Measurements from ENCODE around the gene TTLL10.
"Not testable (repeated sequence)": the region's sequence is repeated elsewhere in the genome, so short reads cannot be mapped to it uniquely, and the experiment has no call there.

The TTLL10 gene

DNA sequence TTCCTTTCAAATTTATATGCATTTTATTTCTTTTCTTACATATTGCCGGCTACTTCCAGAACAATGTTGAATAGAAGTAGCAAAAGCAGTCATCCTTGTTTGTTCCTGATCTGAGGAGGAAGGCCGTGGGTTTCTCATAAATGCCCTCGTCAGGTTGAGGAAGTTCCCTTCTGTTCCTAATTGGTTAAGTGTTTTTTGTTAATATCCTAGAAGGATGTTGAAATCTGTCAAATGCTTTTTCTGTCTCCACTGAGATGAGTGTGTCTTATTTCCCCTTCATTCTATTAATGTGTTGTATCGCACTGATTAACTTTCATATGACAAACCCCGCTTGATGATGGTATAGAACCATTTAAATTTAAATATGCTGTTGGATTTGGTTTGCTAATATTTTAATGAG lies 15.4 kb downstream of the TTLL10 start:
- DNase-seq, result no peak

DNA sequence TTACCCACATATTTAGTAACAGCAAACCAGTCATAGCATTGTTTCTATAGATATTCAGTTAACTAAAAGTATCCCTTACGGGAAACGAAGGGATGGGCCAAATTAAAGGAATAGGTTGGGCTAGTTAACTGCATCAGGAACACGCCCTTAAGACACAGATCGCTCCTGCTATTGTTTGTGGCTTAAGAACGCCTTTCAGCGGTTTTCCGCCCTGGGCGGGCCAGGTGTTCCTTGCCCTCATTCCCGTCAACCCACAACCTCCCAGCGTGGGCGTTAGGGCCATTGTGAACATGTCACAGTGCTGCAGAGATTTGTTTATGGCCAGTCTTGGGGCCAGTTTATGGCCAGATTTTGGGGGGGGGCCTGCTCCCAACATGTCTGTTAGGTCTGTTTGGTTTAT lies 18.1 kb downstream of the TTLL10 start:
- no peak for DNase-seq

DNA sequence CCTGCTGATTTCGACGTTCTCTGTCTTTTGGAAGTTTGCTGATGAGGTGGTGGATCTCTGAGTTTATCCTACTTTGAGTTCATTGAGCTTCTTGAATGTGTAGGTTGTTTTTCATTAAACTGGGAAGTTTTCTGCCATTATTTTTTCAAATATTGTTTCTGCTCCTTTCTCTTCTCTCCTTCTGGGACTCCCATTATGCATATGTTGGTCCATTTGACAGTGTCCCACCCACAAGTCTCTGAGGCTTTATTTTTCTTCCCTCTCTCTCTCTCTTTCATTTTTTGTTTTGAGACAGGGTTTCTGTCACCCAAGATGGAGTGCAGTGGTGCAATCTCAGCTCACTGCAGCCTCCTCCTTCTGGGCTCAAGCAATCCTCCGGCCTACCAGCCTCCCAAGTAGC lies 21.0 kb downstream of the TTLL10 start:
- no peak for DNase-seq

DNA sequence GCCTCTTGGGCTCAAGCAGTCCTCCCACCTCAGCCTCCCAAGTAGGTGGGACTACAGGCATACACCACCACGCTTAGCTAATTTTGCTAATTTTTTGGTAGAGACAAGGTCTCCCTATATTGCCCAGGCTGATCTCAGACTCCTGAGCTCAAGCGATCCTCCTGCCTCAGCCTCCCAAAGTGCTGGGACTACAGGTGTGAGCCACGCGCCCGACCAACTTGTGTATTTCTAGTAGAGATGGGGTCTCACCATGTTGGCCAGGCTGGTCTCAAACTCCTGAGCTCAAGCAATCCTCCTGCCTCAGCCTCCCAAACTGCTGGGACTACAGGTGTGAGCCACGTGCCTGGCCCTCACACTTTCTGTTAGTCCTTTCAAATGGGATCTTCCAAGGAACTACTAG lies 22.0 kb downstream of the TTLL10 start:
- DNase-seq, result not testable (repeated sequence)

GRCh38 chr1:1196431-1197187 lies 22.9 kb downstream of the TTLL10 start:
- no peak for DNase-seq

DNA sequence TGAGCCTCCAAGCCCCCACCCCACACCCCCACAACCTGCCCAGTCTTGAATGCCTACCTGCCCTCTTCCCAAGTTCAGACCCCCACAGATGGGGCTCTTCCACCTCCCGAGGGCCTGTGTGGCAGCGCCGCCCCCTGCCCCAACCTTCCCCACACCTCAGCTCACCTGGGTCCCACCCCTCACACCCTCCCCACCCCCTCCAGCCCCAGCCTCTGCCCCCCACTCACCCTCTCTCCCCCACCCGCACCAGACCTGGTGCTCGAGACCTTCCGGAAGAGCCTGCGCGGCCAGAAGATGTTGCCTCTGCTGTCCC lies 23.5 kb downstream of the TTLL10 start:
- DNase-seq, result no peak

GRCh38 chr1:1197551-1198422 lies 24.1 kb downstream of the TTLL10 start:
- no peak for DNase-seq

- no peak for DNase-seq
These were observed 24.9 kb downstream of the TTLL10 start for GRCh38 chr1:1198423-1199140.

- no peak for DNase-seq
These were observed 25.7 kb downstream of the TTLL10 start for GRCh38 chr1:1199141-1199960.

DNA sequence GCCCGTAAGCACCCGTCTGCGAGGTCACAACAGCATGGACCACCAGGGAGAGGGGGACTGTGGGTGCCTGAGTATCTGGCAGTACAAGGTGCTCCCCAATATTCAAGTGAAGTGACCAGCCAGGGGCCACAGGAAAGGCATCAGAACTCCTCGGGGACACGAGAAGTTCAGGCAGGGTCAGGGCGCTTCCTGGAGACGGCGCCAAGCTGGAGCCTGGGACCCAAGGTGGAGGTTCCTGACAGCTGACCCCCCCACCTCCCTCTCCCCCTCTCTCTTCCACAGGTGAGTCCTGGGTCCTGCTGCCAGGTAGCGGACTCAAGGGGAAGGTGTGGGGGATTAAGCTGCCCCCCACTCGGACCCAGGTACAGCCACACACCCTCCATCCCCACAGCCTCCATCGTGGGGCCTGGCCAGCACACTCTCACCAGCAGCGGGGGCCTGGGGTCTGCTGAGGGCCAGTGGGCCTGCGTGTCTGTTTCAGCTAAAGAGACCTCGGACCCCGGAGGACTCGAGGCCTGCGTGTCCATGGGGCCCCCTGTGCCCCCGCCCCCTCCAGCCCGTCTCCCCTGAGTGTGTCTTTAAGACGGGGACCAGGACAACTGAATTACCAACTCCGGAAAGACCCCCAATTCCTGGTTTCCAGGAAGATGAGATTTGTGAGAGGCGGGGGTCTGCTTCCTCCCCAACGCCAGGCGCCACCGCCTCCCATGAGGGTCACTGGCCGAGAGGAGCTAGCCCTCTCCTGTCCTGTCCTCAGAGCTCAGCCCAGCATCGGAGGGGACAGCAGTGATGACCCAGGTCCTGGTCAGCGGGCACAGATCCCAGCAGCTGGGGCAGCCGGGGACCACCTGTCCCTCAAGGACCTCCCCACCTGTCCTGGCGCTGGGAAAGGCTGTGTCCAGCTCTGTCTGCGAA lies 26.5 kb downstream of the TTLL10 start:
- no peak for DNase-seq

GRCh38 chr1:1200876-1201810 lies 27.5 kb downstream of the TTLL10 start:
- peak; percentile 41 to 54 for DNase-seq

- no peak for DNase-seq
These were observed 29.3 kb downstream of the TTLL10 start for GRCh38 chr1:1202831-1203560.

DNA sequence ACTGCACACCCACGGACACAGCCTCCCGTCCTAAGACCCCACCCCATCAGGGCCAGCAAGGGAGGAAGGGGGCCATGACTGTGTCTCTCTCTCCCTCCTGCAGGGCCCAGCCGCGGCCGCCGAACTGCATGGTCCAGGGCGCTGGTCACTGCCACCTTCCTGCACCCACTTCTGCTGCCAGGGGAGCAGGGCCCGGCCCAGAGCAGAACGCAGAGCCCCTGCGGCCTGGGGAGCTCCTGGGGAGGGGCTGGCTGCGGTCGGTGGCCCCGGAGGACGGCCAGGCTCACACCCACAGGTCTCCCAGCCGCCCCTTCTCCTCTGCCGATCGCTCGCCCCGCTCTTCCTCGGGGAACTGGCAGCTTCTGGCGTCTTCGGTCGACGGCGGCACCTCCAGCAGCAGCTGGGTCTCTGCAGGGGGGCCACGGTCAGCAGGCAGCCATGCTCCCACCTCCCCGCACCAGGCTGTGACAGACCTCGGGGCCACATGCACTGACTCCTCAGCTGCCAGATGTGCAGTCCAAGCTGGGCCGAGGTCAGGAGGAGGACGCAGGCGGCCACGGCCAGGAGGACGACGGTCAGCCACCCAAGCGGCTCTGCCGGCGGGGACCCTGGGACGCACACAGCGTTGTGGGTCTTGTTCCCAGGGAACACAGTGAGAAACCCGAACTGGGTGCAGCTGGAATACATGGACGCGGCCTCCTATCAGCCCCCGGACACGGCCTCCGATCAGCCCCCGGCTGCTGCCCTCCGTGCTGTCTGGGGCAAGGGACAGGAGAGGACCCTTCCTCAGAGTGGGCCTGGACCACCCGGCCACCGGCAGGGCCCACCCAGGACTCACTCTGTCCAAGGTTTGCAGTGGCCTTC lies 30.1 kb downstream of the TTLL10 start:
- no peak for DNase-seq

DNA sequence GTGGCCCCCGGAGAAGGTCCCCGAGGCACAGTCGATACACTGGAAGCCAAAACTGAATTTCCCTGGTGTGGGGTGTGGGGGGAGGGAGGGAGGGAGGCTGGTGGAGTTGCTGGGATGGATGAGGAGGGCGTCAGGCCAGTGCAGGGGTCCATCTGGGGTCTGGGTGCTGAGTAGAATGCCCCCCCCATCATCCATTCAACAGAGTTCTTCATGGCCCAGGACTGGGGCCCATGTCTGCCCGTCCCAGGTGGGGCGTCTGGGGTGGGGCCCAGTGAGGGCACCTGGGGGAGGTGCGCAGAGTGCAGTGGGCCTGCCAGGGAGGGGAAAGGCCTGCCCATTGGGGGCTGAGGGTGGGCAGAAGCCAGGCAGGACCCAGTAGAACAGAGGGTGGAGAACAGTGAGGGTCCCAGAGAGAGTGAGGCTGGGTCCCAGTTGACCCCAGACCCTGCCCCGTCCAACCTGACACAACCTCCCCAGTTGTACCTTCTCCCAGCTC lies 30.8 kb downstream of the TTLL10 start:
- no peak for DNase-seq

GRCh38 chr1:1204998-1205768 lies 31.5 kb downstream of the TTLL10 start:
- DNase-seq, result no peak

DNA sequence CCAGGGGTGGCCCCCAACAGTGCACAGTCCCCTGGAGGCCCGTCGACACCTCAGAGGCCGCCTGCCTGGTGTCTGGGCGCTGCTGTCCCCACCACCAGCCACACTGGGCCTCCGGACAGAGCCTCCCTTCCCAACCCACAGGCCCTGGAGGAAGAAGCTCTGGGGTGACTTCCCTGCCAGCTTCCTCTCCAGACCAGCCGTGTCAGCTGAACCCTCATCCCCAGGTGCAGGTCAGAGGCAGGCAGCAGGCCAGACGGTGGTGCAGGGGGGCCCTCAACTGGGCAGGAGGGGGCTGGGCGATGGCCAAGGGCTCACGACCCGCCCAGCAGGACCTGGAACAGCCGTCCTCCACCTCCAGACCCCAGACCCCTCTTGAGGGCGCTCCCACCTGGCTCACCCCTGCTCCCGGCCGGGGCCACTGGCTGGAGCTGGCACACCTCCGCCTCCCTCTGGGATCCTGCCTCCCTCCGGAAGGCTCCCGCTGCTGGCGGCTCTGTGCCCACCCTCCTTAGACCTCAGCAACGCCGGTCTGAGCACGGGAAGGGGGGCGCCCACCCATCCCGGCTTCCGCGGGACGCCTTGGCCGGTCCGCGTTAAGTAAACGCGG lies 32.2 kb downstream of the TTLL10 start:
- no peak for DNase-seq

- no peak for DNase-seq
These were observed 32.8 kb downstream of the TTLL10 start, which contains the start of gene TNFRSF18 for GRCh38 chr1:1206376-1206965. TNFRSF18 (minus strand) TSS chr1:1206592; CDS start chr1:1206571, 21 bp downstream.
